ENCODE data around the gene RGPD5. TPM values are rescaled to one million over a fixed set of nuclear protein-coding genes. Genes with fewer than 3 reads are reported as not detected.

The RGPD5 gene
- total RNA-seq = 70.0 TPM

GRCh38 chr2:109794074-109794737, at the start of gene RGPD5:
RGPD5 (plus strand) TSS chr2:109794305; CDS start chr2:109794466, 161 bp downstream.

GRCh38 chr2:109898462-109899336, 104.6 kb downstream of the RGPD5 start, which contains the start of gene LIMS3:
LIMS3 (plus strand) TSS chr2:109898688; CDS start chr2:109898729, 41 bp downstream.

Other genes with a start within 250 kb of the RGPD5 start
- 58.6 TPM for gene SEPTIN10, start 180.3 kb upstream of the RGPD5 start, total RNA-seq
- 18.5 TPM for gene SOWAHC, start 179.9 kb upstream of the RGPD5 start, total RNA-seq
- gene LIMS3, start 104.4 kb downstream of the RGPD5 start, total RNA-seq = 2.0 TPM